SK-N-DZ (cell line): ENCODE data around the gene TDRD1.

ENCODE experiments used
- small RNA-seq, 2 experiments: library from RNA; depleted of rRNA; stranded (forward); fragments of <200 nt; gene quantifications; one replicate each; pipeline ENCODE3, GENCODE V24; 2014

TDRD1 gene

Small RNA genes within 50 kb of the gene (small RNA-seq; reads per million reads assigned to genes)
- 0 reads per million in 2 experiments for gene RF02277
